Activated T-cell treated with anti-CD3 and anti-CD28 coated beads for 1 hour (primary cell): ENCODE data around the gene CEND1.

ENCODE experiments used
- DNase-seq: peaks from one replicate; pipeline ENCODE4 v3.0.0-alpha.2; 2020; ENCODE audit warnings: low read depth

CEND1 gene

GRCh38 chr11:827146-827896 is 37.4 kb upstream of the CEND1 start:
- DNase-seq: no peak

- no peak for DNase-seq
Measured at GRCh38 chr11:826836-827145, 36.9 kb upstream of the CEND1 start.

DNA sequence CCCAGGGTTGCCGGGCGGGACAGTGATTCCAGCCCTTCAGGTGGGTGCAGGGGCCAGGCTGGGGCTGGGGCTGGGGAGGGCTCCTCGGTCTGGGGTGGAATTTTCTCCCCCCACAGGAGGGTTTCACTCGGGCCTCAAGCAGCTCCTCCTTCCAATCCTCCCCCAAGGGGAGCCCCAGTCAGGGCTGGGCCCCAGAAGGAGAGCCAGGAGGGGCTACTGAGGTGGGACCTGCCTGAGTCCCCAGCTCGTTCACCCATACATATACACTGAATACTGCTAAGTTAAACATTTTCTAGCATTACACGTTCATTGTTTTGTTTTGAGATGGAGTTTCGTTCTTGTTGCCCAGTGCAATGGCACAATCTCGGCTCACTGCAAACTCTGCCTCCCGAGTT is 36.3 kb upstream of the CEND1 start:
- no peak for DNase-seq

- no peak for DNase-seq
Measured at GRCh38 chr11:825366-826226, 35.7 kb upstream of the CEND1 start.

- DNase-seq: no peak
Measured at GRCh38 chr11:824942-825341, 35.1 kb upstream of the CEND1 start.

- no peak for DNase-seq
Measured at GRCh38 chr11:824292-824880, 34.5 kb upstream of the CEND1 start.

DNA sequence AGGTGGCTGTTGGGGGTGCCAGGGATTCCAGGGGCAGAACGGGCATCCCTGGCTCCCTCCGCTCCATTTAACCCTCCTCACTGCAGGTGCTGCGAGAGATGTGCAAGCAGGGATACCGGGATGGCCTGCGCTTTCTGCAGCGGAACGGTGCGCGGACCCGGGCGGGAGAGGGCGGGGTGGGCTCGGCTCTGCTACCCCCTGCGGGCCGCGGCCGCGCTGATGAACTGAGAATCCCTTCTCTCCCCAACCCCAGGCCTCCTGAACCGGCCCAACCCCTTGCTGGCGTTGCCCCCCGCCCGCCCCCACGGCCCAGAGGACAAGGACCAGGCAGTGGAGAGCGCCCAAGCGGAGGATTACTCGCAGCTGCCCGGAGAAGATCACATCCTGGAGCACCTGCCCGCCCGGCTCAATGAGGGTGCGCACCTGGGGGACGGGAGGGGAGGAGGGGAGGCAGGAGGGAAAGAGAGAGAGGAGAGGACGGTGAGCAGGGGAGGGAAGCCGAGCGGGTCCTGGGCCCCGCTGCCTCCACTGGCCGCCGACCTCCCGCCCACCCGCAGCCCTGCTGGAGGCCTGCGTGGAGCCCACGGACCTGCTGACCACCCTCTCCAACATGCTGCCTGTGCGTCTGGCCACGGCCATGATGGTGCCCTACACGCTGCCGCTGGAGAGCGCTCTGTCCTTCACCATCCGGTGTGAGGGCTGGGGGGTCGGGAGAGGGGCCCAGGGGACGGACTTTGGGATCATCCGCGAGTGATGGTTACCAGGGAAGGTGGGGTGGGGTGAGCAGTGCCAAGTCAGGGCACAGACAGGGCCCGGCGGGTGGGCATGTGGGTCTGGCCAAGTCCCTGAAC is 33.8 kb upstream of the CEND1 start:
- no peak for DNase-seq

DNA sequence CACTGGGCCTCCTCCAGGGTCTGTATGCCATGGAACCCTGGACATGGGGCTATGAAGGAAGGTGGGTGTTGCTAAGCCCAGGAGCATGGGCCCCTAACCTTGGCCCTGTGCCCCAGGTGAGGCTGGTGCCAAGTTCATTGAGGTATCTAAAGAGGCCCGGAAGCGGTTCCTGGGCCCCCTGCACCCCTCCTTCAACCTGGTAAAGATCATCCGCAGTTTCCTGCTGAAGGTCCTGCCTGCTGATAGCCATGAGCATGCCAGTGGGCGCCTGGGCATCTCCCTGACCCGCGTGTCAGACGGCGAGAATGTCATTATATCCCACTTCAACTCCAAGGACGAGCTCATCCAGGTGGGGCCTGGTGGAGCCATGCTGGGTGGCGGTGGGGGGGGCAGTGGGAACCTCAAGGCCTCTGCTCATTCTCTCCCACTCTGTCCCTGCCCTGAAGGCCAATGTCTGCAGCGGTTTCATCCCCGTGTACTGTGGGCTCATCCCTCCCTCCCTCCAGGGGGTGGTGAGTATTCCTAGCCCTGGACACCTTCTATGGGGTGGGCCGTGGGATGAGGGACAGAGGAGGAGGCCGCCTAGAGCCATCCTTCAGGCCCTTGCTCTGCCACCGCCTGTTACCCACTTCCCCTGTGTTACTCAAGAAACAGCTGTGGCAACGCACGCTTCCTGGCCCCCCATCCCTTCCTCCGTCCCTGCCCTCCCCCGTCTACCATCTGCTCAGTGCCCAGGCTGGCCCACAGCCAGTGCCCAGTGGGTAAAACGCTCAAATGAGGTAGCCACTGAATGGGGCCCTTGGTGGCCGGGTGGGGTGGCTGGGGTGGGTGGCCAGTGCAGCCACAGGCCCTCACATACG is 31.9 kb upstream of the CEND1 start:
- no peak for DNase-seq

- no peak for DNase-seq
Measured at GRCh38 chr11:820655-821511, 31.0 kb upstream of the CEND1 start.

- peak; percentile 95 for DNase-seq
Measured at GRCh38 chr11:819943-820649, 30.2 kb upstream of the CEND1 start.

GRCh38 chr11:819129-819931 is 29.4 kb upstream of the CEND1 start:
- DNase-seq: peak; percentile 93

DNA sequence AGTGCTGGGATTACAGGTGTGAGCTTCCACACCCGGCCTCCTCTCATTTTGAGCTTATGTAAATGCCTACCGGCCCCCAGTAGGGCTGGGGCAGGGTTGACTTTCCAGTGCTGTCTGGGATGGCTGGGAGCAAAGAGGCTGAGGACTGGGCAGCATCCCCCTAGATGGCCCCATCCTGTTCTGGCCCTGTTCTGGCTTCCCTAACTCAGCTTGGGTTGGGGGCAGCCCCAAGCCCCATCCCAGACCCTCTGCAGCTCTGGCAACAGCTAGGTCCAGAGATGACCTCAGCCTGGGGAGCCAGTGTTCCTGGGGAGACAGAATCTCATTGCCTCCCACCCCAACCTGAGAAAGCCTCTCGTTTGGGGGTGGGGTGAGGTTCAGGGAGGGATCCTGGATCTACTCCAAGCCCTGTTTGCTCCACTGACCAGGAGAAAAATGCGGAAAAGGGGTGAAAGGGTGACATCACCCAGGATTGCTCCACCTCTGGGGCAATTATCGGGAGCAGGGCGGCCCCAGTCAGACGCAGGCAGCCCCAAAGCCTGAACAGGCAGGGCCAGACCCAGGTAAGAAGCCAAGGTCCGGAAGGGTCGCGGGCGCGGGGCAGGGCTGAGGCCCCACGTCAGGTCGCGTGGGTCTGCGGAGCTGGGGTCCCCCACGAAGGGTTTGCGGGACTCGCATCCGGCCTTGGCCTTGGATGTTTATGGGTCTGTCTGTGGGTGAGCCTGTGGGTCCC is 28.7 kb upstream of the CEND1 start, which contains the start of gene PNPLA2:
TSS of gene PNPLA2 (plus strand) at position 519 of the 733 bp plus-strand sequence. CDS start 805 bp downstream, outside the sequence.
- no peak for DNase-seq

DNA sequence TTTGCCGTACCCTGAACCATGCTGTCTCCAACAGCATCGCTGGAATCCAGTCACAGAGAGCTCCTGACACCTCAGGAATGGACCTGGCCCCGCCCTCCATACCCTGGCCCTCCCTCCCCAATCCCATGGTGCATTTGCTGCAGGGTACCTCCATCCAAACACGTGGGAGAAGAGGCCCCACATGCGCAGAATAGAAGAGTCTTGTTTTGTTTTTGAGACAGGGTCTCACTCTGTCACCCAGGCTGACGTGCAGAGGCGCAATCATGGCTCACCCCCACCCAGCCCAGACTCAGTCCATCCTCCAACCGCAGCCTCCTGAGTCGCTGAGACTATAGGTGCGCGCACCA is 26.5 kb upstream of the CEND1 start:
- no peak for DNase-seq

DNA sequence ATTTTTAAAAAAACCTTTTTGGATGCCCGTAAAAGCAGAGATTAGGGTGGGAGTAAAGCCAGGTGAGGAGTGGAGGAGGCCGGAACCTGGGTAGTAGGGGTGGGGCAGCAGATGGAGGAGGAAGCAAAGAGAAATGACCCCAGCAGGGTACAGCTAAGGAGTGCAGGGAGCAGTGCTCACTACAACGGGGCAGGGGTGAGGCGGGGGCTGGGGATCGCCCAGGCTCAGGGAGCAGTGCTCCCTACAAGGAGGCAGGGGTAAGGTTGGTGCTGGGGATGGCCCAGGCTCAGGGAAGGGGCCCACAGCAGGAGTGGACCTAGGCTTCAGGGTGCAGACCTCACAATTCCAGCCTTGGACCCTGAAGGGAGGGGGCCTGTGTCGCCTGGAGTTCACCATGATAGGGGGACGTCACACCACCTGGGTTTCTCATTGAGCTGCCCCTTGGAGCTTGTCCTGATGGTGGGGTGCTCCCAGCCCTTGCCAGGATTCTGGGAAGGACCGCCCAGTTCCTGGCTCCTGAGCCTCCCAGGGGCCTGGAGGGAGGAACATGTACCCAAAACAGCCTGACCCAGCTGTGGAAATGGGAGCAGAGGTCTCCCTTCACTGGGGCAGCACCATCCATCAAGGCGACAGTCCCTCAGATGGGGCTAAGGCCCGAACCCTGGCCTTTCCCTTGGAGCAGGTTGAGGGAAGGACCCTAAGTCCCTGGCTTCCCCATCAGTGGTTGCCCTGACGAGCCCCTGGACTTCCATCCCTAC is 26.0 kb upstream of the CEND1 start:
- DNase-seq: no peak

GRCh38 chr11:813456-814096 is 23.7 kb upstream of the CEND1 start:
- no peak for DNase-seq

- no peak for DNase-seq
Measured at GRCh38 chr11:813072-813455, 23.2 kb upstream of the CEND1 start.

- no peak for DNase-seq
Measured at GRCh38 chr11:812390-812789, 22.5 kb upstream of the CEND1 start.
